KOPT-K1 (cell line): ENCODE results near the gene SPIRE1.
"Not testable (repeated sequence)": the region's sequence is repeated elsewhere in the genome, so short reads cannot be mapped to it uniquely, and the experiment has no call there.

Experiments used
- H3K27ac ChIP-seq: fragments of 200-600 bp; sonication (generic); 2 replicates; pipeline ENCODE4 v1.5.1; 2016; ENCODE audit warnings: antibody characterized with exemption, mild to moderate bottlenecking, low read depth, low read length; ENCODE audit not compliant: poor library complexity, severe bottlenecking
- H3K36me3 ChIP-seq: fragments of 200-600 bp; sonication (generic); 2 replicates; pipeline ENCODE4 v1.5.1; 2017; ENCODE audit warnings: antibody characterized with exemption, mild to moderate bottlenecking, low read length, moderate library complexity; ENCODE audit not compliant: insufficient read depth
- H3K9me3 ChIP-seq: fragments of 200-600 bp; sonication (generic); 2 replicates; pipeline ENCODE4 v1.5.1; 2017; ENCODE audit warnings: antibody characterized with exemption, low read length, mild to moderate bottlenecking; ENCODE audit not compliant: insufficient read depth, poor library complexity, severe bottlenecking

SPIRE1 gene

DNA sequence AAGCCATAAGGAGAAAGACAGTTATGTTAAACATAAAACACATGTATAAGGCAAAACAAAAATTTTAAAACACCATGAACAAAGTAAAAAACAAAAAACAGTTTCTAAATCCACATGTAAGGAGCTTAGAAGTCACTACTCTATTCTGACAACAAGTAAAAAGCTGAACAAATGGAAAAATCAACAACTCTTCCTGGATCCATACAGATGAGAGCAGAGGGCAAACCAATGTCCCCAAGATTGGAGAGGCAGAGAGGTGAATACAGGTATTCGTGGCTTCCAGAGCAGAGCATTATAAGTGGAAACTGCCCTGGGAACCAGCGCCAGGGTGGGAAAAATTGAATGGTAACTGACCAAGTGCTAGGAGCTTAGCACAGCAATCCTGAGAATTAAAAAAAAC is 93.5 kb downstream of the SPIRE1 start:
- no peaks in the 10 kb centered on the region for H3K9me3 ChIP-seq
- H3K27ac ChIP-seq: no peak overlapping the region

DNA sequence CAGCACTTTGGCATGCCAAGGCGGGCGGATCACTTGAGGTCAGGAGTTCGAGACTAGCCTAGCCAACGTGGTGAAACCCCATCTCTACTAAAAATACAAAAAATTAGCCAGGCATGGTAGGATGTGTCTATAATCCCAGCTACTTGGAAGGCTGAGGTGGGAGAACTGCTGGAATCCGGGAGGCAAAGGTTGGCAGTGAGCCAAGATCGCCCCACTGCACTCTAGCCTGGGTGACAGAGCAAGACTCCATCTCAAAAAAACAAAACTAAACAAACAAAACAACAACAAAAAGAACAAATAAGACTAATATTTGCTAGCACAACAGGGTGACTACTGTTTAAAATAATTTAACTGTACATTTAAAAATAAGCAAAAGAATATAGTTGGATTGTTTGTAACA is 97.3 kb downstream of the SPIRE1 start:
- not testable (repeated sequence) for H3K9me3 ChIP-seq, H3K27ac ChIP-seq, H3K36me3 ChIP-seq

More for the DNA sequence above, 93.5 kb downstream of the SPIRE1 start:
- H3K36me3 ChIP-seq: no peaks in the 10 kb centered on the region

- peaks cover 6% of the 10 kb centered on the region for H3K9me3 ChIP-seq
Observed at GRCh38 chr18:12559319-12559718, 98.6 kb downstream of the SPIRE1 start.

GRCh38 chr18:12556946-12557806 is 100.7 kb downstream of the SPIRE1 start:
- Histone ChIP-seq H3K9me3 (peaks cover 6% of the 10 kb centered on the region), H3K36me3 (no peaks in the 10 kb centered on the region), H3K27ac (no peak overlapping the region)

More at GRCh38 chr18:12559319-12559718, 98.6 kb downstream of the SPIRE1 start:
- no peak overlapping the region for H3K27ac ChIP-seq
- H3K36me3 ChIP-seq: no peaks in the 10 kb centered on the region

DNA sequence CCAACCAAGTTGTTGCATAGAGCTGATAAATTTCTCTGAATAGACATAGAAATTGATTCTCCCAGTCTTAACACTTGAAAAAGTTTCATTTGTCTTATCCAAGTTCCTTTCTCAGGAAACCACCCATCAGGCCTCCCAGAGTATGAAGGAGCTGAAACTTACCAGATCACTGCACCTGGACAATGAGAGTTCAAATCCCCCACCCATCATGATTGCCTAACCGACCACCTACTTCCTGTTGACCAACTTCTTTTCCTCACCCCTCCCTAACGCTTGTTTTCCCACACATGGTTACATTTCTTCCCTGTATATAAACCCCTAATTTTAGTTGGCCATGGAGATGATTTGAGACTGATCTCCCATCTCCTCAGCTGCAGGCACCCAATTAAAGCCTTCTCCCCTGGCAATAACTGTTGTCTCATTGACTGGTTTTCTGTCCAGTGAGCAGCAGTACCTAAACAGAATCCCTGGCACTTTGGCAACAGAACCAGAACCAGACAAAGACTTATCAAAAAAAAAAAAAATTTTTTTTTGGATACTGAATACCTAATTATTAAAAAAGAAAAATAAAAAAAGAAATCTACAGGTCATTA is 103.0 kb downstream of the SPIRE1 start:
- H3K9me3 ChIP-seq: peaks cover 11% of the 10 kb centered on the region
- H3K36me3 ChIP-seq: no peaks in the 10 kb centered on the region
- H3K27ac ChIP-seq: no peak overlapping the region

DNA sequence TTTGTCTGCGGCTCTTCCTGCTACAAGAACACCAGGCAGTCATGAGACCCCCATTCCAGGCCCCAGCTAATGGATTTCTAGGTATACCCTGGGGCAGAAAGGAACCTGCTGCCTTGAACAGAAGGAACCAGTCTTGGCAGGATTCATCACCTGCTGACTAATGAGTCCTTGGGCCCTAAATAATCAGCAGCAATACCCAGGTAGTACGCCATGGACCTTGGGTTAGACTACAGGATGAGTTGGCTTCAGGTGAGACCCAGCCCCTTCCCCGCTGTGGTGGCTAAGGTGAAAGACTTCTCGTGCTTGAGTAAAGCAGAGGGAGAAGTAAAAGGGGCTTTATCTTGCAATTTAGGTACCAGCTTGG is 105.0 kb downstream of the SPIRE1 start:
- H3K36me3 ChIP-seq: no peaks in the 10 kb centered on the region
- peaks cover 11% of the 10 kb centered on the region for H3K9me3 ChIP-seq
- no peak overlapping the region for H3K27ac ChIP-seq

GRCh38 chr18:12551943-12552878 is 105.7 kb downstream of the SPIRE1 start:
- not testable (repeated sequence) for H3K36me3 ChIP-seq, H3K27ac ChIP-seq
- H3K9me3 ChIP-seq: peaks cover 11% of the 10 kb centered on the region

DNA sequence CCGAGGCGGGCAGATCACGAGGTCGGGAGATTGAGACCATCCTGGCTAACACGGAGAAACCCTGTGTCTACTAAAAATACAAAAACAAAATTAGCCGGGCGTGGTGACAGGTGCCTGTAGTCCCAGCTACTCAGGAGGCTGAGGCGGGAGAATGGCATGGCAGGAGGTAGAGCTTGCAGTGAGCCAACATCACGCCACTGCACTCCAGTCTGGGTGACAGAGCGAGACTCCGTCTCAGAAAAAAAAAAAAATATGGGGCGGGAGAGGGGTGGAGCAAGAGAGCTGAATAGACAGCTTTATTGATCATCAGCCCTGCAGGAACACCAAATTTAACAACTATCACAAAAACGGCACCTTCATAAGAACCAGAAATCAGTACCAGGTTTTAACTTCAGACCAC is 106.4 kb downstream of the SPIRE1 start:
- not testable (repeated sequence) for H3K36me3 ChIP-seq, H3K27ac ChIP-seq
- H3K9me3 ChIP-seq: peaks cover 11% of the 10 kb centered on the region

GRCh38 chr18:12543697-12544096 is 114.2 kb downstream of the SPIRE1 start:
- no peak overlapping the region for H3K27ac ChIP-seq
- peaks cover 11% of the 10 kb centered on the region for H3K9me3 ChIP-seq
- H3K36me3 ChIP-seq: no peaks in the 10 kb centered on the region

DNA sequence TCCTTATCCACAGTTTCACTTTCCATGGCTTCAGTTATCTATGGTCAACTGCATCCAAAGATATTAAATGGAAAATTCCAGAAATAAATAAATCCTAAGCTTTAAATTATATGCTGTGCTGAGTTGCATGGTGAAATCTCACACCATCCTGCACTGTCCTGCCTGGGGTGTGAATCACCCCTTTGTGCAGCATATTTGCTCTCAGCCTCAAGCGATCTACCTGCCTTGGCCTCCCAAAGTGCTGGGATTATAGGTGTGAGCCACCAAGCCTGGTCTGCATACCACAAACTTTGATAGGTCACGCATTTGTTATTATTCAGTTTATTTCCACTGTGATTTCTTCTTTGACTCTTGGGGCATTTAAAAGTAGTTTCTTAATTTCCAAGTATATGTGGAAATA is 117.2 kb downstream of the SPIRE1 start:
- Histone ChIP-seq H3K27ac (no peak overlapping the region), H3K9me3 (peaks cover 11% of the 10 kb centered on the region), H3K36me3 (no peaks in the 10 kb centered on the region)

DNA sequence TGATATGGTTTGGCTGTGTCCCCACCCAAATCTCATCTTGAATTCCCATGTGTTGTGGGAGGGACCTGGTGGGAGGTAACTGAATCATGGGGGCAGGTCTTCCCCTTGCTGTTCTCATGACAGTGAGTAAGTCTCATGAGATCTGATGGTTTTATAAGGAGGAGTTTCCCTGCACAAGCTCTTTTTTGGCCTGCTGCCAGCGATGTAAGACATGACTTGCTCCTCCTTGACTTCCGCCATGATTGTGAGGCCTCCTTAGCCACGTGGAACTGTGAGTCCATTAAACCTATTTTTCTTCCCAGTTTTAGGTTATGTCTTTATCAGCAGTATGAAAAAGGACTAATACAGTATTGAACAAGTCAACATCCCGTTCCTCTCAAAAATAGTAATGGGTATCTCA is 118.7 kb downstream of the SPIRE1 start:
- not testable (repeated sequence) for H3K27ac ChIP-seq, H3K36me3 ChIP-seq
- H3K9me3 ChIP-seq: peaks cover 11% of the 10 kb centered on the region

- Histone ChIP-seq H3K27ac (no peak overlapping the region), H3K36me3 (no peaks in the 10 kb centered on the region), H3K9me3 (no peaks in the 10 kb centered on the region)
Observed at GRCh38 chr18:12534820-12535219, 123.1 kb downstream of the SPIRE1 start.

DNA sequence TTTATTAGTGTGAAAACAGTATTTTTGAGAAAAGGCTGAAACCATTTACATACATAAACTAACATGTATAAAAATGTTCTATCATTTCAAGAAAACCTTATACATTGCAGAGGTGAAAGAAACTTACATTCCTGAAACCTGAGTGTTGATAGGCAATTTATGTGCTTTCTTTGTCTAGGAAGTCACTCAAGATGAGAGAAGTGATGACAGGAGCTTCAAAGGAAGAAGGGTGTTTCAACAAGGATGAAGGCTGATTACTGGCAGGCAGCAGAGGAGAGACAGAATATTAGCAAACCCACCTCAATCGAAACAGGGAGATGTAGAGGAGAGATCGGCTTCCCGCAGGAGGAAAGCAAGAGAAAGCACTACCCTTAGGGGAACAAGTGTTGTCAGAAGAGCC is 125.2 kb downstream of the SPIRE1 start:
- Histone ChIP-seq H3K9me3 (no peaks in the 10 kb centered on the region), H3K36me3 (no peaks in the 10 kb centered on the region), H3K27ac (no peak overlapping the region)

- Histone ChIP-seq H3K9me3 (no peaks in the 10 kb centered on the region), H3K27ac (no peak overlapping the region), H3K36me3 (no peaks in the 10 kb centered on the region)
Observed at GRCh38 chr18:12531749-12532148, 126.2 kb downstream of the SPIRE1 start.

GRCh38 chr18:12520442-12520992 is 137.4 kb downstream of the SPIRE1 start:
- Histone ChIP-seq H3K9me3 (no peaks in the 10 kb centered on the region), H3K36me3 (no peaks in the 10 kb centered on the region), H3K27ac (no peak overlapping the region)
